B cell (primary cell): ENCODE data around the gene EFR3B. TPM values are rescaled to one million over a fixed set of nuclear protein-coding genes. Genes with fewer than 3 reads are reported as not detected.
"Not testable (repeated sequence)": the region's sequence is repeated elsewhere in the genome, so short reads cannot be mapped to it uniquely, and the experiment has no call there.

ENCODE experiments used
- ATAC-seq: fragments of 200-7000 bp; cut with Tn5 transposase; one replicate; pipeline ENCODE4 v1.10.0; 2021; ENCODE audit warnings: low read depth, mild to moderate bottlenecking, moderate number of reproducible peaks, moderate library complexity
- CTCF ChIA-PET: fragments of 350-600 bp; sonication (Branson Sonifier 250); formaldehyde crosslinking; loops from one replicate; lab custom pipeline; 2021; ENCODE audit warnings: antibody characterized with exemption, inconsistent platforms; lab: Charles Lee
- POLR2A ChIA-PET: fragments of 350-600 bp; sonication (Branson Sonifier 250); formaldehyde crosslinking; loops from one replicate; lab custom pipeline; 2021; ENCODE audit warnings: antibody characterized with exemption; lab: Charles Lee
- DNase-seq: peaks from one replicate; pipeline ENCODE4 v3.0.0; 2013
- H2AFZ ChIP-seq: 2 replicates; pipeline ENCODE4 v1.6.1; 2012; ENCODE audit warnings: mild to moderate bottlenecking, low read depth, low read length; ENCODE audit not compliant: insufficient read depth, poor library complexity, severe bottlenecking
- H3K27ac ChIP-seq, 2 donors: 1 replicate in 1 of 2; 2 replicates in 1 of 2; pipeline ENCODE4 v1.5.1; 2012 to 2013; ENCODE audit warnings: low read length in 2 of 2, mild to moderate bottlenecking in 2 of 2, moderate library complexity in 1 of 2
- H3K27me3 ChIP-seq, 4 experiments: fragments of 200-600 bp in 1 of 4; sonication (generic) in 1 of 4; replicated peaks in 1 of 4; 1 replicate in 2 of 4; 2 replicates in 2 of 4; pipeline versions ENCODE4 v1.6.1 to v1.7.0; 2013 to 2016; ENCODE audit warnings: low read length in 3 of 4, mild to moderate bottlenecking in 2 of 4, mixed read lengths in 1 of 4, moderate library complexity in 1 of 4; ENCODE audit not compliant: insufficient read depth in 4 of 4, control insufficient read depth in 3 of 4; ENCODE audit errors: control extremely low read depth in 1 of 4
- H3K36me3 ChIP-seq, 2 experiments: replicated peaks in 1 of 2; 1 replicate in 1 of 2; 2 replicates in 1 of 2; pipeline versions ENCODE4 v1.6.1 to v1.7.1; 2013; ENCODE audit warnings: low read length in 1 of 2; ENCODE audit not compliant: insufficient read depth in 2 of 2, control insufficient read depth in 1 of 2; ENCODE audit errors: control extremely low read depth in 1 of 2, extremely low read depth in 1 of 2
- H3K4me1 ChIP-seq, 2 donors: fragments of 200-600 bp in 1 of 2; sonication (generic) in 1 of 2; 1 replicate in 1 of 2; 2 replicates in 1 of 2; pipeline versions ENCODE4 v1.5.1 to v1.6.1; 2013 to 2017; ENCODE audit warnings: low read length in 2 of 2; ENCODE audit not compliant: control insufficient read depth in 2 of 2, insufficient read depth in 2 of 2
- H3K4me2 ChIP-seq: replicated peaks from 2 replicates; pipeline ENCODE3; 2012; ENCODE audit warnings: mild to moderate bottlenecking, low read depth, low read length; ENCODE audit not compliant: poor library complexity, severe bottlenecking
- H3K4me3 ChIP-seq, 5 experiments: fragments of 200-600 bp in 1 of 5; sonication (generic) in 1 of 5; 1 replicate in 3 of 5; 2 replicates in 2 of 5; pipeline versions ENCODE4 v1.5.1 to v1.7.0; 2011 to 2016; ENCODE audit warnings: low read length in 4 of 5, mild to moderate bottlenecking in 4 of 5, low read depth in 2 of 5, control low read depth in 1 of 5, moderate library complexity in 1 of 5; ENCODE audit not compliant: insufficient read depth in 1 of 5; ENCODE audit errors: control extremely low read depth in 1 of 5, extremely low read depth in 1 of 5
- H3K79me2 ChIP-seq: fragments of 200-600 bp; sonication (generic); one replicate; pipeline ENCODE4 v1.6.0; 2016; ENCODE audit warnings: low read length; ENCODE audit not compliant: control insufficient read depth, insufficient read depth
- H3K9ac ChIP-seq: fragments of 200-600 bp; sonication (generic); 2 replicates; pipeline ENCODE4 v1.6.1; 2017; ENCODE audit warnings: mild to moderate bottlenecking, low read length, moderate library complexity
- H3K9me3 ChIP-seq, 3 donors: one replicate each; pipeline versions ENCODE4 v1.6.1 to v1.7.1; 2013; ENCODE audit warnings: low read length in 2 of 3; ENCODE audit not compliant: control insufficient read depth in 2 of 3, insufficient read depth in 1 of 3; ENCODE audit errors: control extremely low read depth in 1 of 3
- H4K20me1 ChIP-seq: 2 replicates; pipeline ENCODE4 v1.6.0; 2012; ENCODE audit warnings: mild to moderate bottlenecking, low read length; ENCODE audit not compliant: insufficient read depth, control insufficient read depth, poor library complexity, severe bottlenecking
- H3K27ac Mint-ChIP-seq: one replicate; pipeline ENCODE4 v1.8.0; 2021; ENCODE audit warnings: mixed read lengths
- H3K27me3 Mint-ChIP-seq: one replicate; pipeline ENCODE4 v1.8.0; 2021; ENCODE audit warnings: mixed read lengths
- H3K4me1 Mint-ChIP-seq: one replicate; pipeline ENCODE4 v1.8.0; 2021; ENCODE audit warnings: mixed read lengths
- H3K4me3 Mint-ChIP-seq: one replicate; pipeline ENCODE4 v1.8.0; 2021; ENCODE audit warnings: mixed read lengths
- H3K9me3 Mint-ChIP-seq: one replicate; pipeline ENCODE4 v1.8.0; 2022; ENCODE audit warnings: mixed read lengths; ENCODE audit not compliant: insufficient read depth
- CTCF ChIP-seq: fragments of 200-600 bp; IDR thresholded peaks from one replicate; pipeline ENCODE4 v1.8.0; 2022; ENCODE audit warnings: antibody characterized with exemption, mild to moderate bottlenecking
- EZH2 ChIP-seq: IDR thresholded peaks from 2 replicates; pipeline ENCODE4 v1.6.1; 2012; ENCODE audit warnings: borderline replicate concordance, low read depth, mild to moderate bottlenecking, moderate library complexity, low read length; ENCODE audit not compliant: insufficient read depth, poor library complexity, severe bottlenecking
- WGBS: methylation state at CpG from one replicate; pipeline ENCODE4 v1.1.5; 2013; ENCODE audit warnings: missing lambda C conversion rate; ENCODE audit not compliant: insufficient coverage; 5-methylcytosine and 5-hydroxymethylcytosine counted together
- intact Hi-C: fragments of 100-400 bp; cut with micrococcal nuclease; formaldehyde crosslinking; loops from one replicate; pipeline ENCODE4 v1.10.0; 2022
- polyA plus RNA-seq: library from polyadenylated mRNA; depleted of rRNA; stranded (reverse); fragments of >200 nt; gene quantifications from 2 replicates; pipeline ENCODE4 v1.2.3, GENCODE V29; 2012
- total RNA-seq, 2 donors: library from RNA; stranded (reverse); fragments of 120-200 nt in 1 of 2; gene quantifications; 1 replicate in 1 of 2; 2 replicates in 1 of 2; pipeline versions ENCODE4 v1.2.3 to v1.2.4, GENCODE V29; 2013 to 2022

The EFR3B gene
- total and polyA plus RNA-seq, 2 donors (not counting 1 experiment from before 2014, with no cell fraction given), result 0.15 TPM; not detected in 1

GRCh38 chr2:25132693-25133092 is 90.8 kb downstream of the EFR3B start:
- Histone ChIP-seq H3K79me2 (no peaks in the 10 kb centered on the region), H3K27ac (no peak overlapping the region), H3K4me2 (no peak overlapping the region), H3K36me3 (no peaks in the 10 kb centered on the region), H2AFZ (no peak overlapping the region), H3K9ac (no peak overlapping the region), H3K4me3 (no peak overlapping the region), H3K4me1 (peaks cover 11 to 18% of the 10 kb centered on the region in 2 donors), H3K9me3 (peaks cover 0 to 10% (median 0%) of the 10 kb centered on the region in 3 donors), H3K27me3 (peaks cover 0 to 42% (median 24%) of the 10 kb centered on the region in 4 experiments), H4K20me1 (no peaks in the 10 kb centered on the region)
- ATAC-seq (no peak), DNase-seq (no peak)
- TF ChIP-seq EZH2 (no peak), CTCF (no peak)
- no peaks in the 10 kb centered on the region for H3K9me3 Mint-ChIP-seq
- H3K27me3 Mint-ChIP-seq, result peaks cover 55% of the 10 kb centered on the region
- intact Hi-C loops, result no loop called here
- ChIA-PET POLR2A (no interaction called here), CTCF (interaction anchor here (0.7 to 1.5 kb wide), 3 partner anchors 157 to 711 kb away, joined by 3 read pairs; no protein-coding TSS in a partner anchor)
- no peak overlapping the region for H3K4me3 Mint-ChIP-seq
- H3K27ac Mint-ChIP-seq, result no peak overlapping the region
- 89% methylated on average over 13 of the region's 13 CpGs for WGBS
- peaks cover 16% of the 10 kb centered on the region for H3K4me1 Mint-ChIP-seq

GRCh38 chr2:25140535-25140934 is 98.7 kb downstream of the EFR3B start:
- H3K4me3 Mint-ChIP-seq, H3K27me3 Mint-ChIP-seq, H3K4me3 ChIP-seq, ATAC-seq, H4K20me1 ChIP-seq, H3K4me2 ChIP-seq, H2AFZ ChIP-seq, H3K79me2 ChIP-seq, H3K4me1 ChIP-seq, H3K36me3 ChIP-seq, H3K27me3 ChIP-seq, H3K27ac ChIP-seq, H3K9me3 Mint-ChIP-seq, H3K9me3 ChIP-seq, POLR2A ChIA-PET, H3K4me1 Mint-ChIP-seq, H3K27ac Mint-ChIP-seq, DNase-seq, H3K9ac ChIP-seq, intact Hi-C loops: not testable (repeated sequence)
- 96% methylated on average over 3 of the region's 4 CpGs for WGBS
- CTCF ChIA-PET, result interaction anchor here (0.6 to 1.6 kb wide), 2 partner anchors 11 to 26 kb away, joined by 3 to 6 read pairs; no protein-coding TSS in a partner anchor
